Breast epithelium (tissue), 3 donors: ENCODE results near the gene RNF130.

Experiments used
- CTCF ChIP-seq, 3 donors: fragments of 450-650 bp; IDR thresholded peaks; one replicate each; pipeline ENCODE4 v1.5.1; 2016 to 2017; ENCODE audit warnings: antibody characterized with exemption in 3 of 3, mild to moderate bottlenecking in 3 of 3, moderate library complexity in 3 of 3
- POLR2A ChIP-seq: fragments of 450-650 bp; IDR thresholded peaks from one replicate; pipeline ENCODE4 v1.6.1; 2016; ENCODE audit warnings: antibody characterized with exemption, mild to moderate bottlenecking, moderate library complexity

GRCh38 chr5:180115326-180116076, 43.9 kb upstream of the RNF130 start:
- TF ChIP-seq CTCF (IDR thresholded peaks at IDR 0.05) (no peak), POLR2A (no peak)
